Mesenchymal stem cell (in vitro differentiated cells and primary cell): Measurements from ENCODE around the gene ARFGAP2.

Experiments
- DNase-seq: peaks from one replicate; pipeline ENCODE4 v3.0.0-alpha.2; 2013
- H2AFZ ChIP-seq: one replicate; pipeline ENCODE4 v1.6.1; 2013; ENCODE audit warnings: low read depth, mild to moderate bottlenecking, control low read depth, inconsistent platforms, low read length, moderate library complexity
- H2AK5ac ChIP-seq: 2 replicates; pipeline ENCODE4 v1.6.1; 2013; ENCODE audit warnings: low read length, moderate library complexity, mild to moderate bottlenecking, inconsistent platforms; ENCODE audit not compliant: severe bottlenecking
- H2BK120ac ChIP-seq: one replicate; pipeline ENCODE4 v1.6.1; 2013; ENCODE audit warnings: low read depth, mild to moderate bottlenecking, inconsistent platforms, low read length, moderate library complexity
- H2BK12ac ChIP-seq, 2 experiments: one replicate each; pipeline ENCODE4 v1.6.1; 2013; ENCODE audit warnings: inconsistent platforms in 2 of 2, low read length in 2 of 2, mild to moderate bottlenecking in 2 of 2, moderate library complexity in 2 of 2, control low read depth in 1 of 2
- H2BK15ac ChIP-seq: one replicate; pipeline ENCODE4 v1.6.1; 2013; ENCODE audit warnings: mild to moderate bottlenecking, low read depth, inconsistent platforms; ENCODE audit not compliant: poor library complexity, severe bottlenecking
- H2BK5ac ChIP-seq: 2 replicates; pipeline ENCODE4 v1.6.1; 2013; ENCODE audit warnings: low read depth, mild to moderate bottlenecking, low read length, control low read depth, inconsistent platforms; ENCODE audit not compliant: poor library complexity, severe bottlenecking
- H3K14ac ChIP-seq, 2 experiments: one replicate each; pipeline ENCODE4 v1.6.1; 2013; ENCODE audit warnings: inconsistent platforms in 2 of 2, low read length in 2 of 2, control low read depth in 1 of 2, mild to moderate bottlenecking in 1 of 2, moderate library complexity in 1 of 2
- H3K18ac ChIP-seq, 2 experiments: one replicate each; pipeline ENCODE4 v1.6.1; 2013; ENCODE audit warnings: inconsistent platforms in 2 of 2, low read length in 2 of 2, control low read depth in 1 of 2, low read depth in 1 of 2, mild to moderate bottlenecking in 1 of 2
- H3K23ac ChIP-seq, 2 experiments: one replicate each; pipeline ENCODE4 v1.6.1; 2013; ENCODE audit warnings: inconsistent platforms in 2 of 2, low read length in 2 of 2, mild to moderate bottlenecking in 2 of 2, moderate library complexity in 2 of 2, control low read depth in 1 of 2
- H3K27ac ChIP-seq: 2 replicates; pipeline ENCODE4 v1.5.1; 2013; ENCODE audit warnings: mild to moderate bottlenecking, moderate library complexity, low read length, control low read depth, inconsistent platforms; ENCODE audit not compliant: poor library complexity, severe bottlenecking
- H3K27me3 ChIP-seq, 2 experiments: 2 replicates each; pipeline versions ENCODE4 v1.6.1 to v1.7.0; 2013; ENCODE audit warnings: low read length in 2 of 2, mild to moderate bottlenecking in 2 of 2, moderate library complexity in 2 of 2, control low read depth in 1 of 2, inconsistent platforms in 1 of 2; ENCODE audit not compliant: control insufficient read depth in 1 of 2, insufficient read depth in 1 of 2
- H3K36me3 ChIP-seq, 2 experiments: 2 replicates each; pipeline versions ENCODE4 v1.6.1 to v1.7.0; 2013; ENCODE audit warnings: low read length in 2 of 2, control low read depth in 1 of 2, inconsistent platforms in 1 of 2, low read depth in 1 of 2, mild to moderate bottlenecking in 1 of 2; ENCODE audit not compliant: insufficient read depth in 2 of 2, control insufficient read depth in 1 of 2
- H3K4ac ChIP-seq, 2 experiments: one replicate each; pipeline ENCODE4 v1.6.1; 2013; ENCODE audit warnings: inconsistent platforms in 2 of 2, low read length in 2 of 2, mild to moderate bottlenecking in 2 of 2, moderate library complexity in 2 of 2, control low read depth in 1 of 2, low read depth in 1 of 2
- H3K4me1 ChIP-seq: 2 replicates; pipeline ENCODE4 v1.6.1; 2013; ENCODE audit warnings: low read depth, low read length, control low read depth; ENCODE audit not compliant: control insufficient read depth, insufficient read depth
- H3K4me2 ChIP-seq: 2 replicates; pipeline ENCODE4 v1.6.1; 2013; ENCODE audit warnings: low read length, mild to moderate bottlenecking, inconsistent platforms; ENCODE audit not compliant: poor library complexity, severe bottlenecking
- H3K4me3 ChIP-seq, 2 experiments: 2 replicates each; pipeline versions ENCODE4 v1.5.1 to v1.7.0; 2013; ENCODE audit warnings: low read length in 2 of 2, mild to moderate bottlenecking in 2 of 2, control low read depth in 1 of 2, low read depth in 1 of 2; ENCODE audit not compliant: insufficient read depth in 1 of 2
- H3K79me1 ChIP-seq: replicated peaks from 2 replicates; pipeline ENCODE4 v1.6.1; 2013; ENCODE audit warnings: mild to moderate bottlenecking, control low read depth, low read length, inconsistent platforms; ENCODE audit not compliant: poor library complexity, severe bottlenecking
- H3K9ac ChIP-seq: 2 replicates; pipeline ENCODE4 v1.7.0; 2013; ENCODE audit warnings: mild to moderate bottlenecking, low read length, moderate library complexity
- H3K9me3 ChIP-seq: 2 replicates; pipeline ENCODE4 v1.7.0; 2013; ENCODE audit warnings: mild to moderate bottlenecking, low read length; ENCODE audit not compliant: control insufficient read depth
- H4K8ac ChIP-seq: one replicate; pipeline ENCODE4 v1.6.1; 2013; ENCODE audit warnings: inconsistent platforms, mild to moderate bottlenecking, low read length, moderate library complexity
- H4K91ac ChIP-seq: one replicate; pipeline ENCODE4 v1.6.1; 2013; ENCODE audit warnings: mild to moderate bottlenecking, low read length, inconsistent platforms
- WGBS: methylation state at CpG from one replicate; pipeline ENCODE4 v1.1.7; 2013; ENCODE audit warnings: mixed read lengths; 5-methylcytosine and 5-hydroxymethylcytosine counted together

ARFGAP2 gene

DNA sequence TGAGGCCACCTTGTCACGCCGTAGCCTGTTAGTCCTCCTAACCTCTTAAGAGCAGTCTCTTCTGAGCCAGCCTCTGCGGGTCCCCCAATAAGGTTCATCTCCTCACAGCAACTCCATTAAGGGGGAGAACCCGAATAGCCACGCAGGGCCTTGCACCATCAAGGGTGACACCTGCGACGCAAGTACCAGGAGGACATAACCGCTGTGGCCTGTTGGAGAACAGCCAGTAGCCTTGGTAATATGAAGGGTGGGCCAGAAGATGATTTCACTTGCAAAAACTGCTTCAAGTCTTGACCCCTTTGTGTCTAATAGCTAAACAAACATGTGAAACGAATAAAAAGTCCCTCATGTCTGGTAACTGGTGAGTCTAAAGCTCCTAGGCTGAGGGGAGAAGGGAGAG lies 14.8 kb downstream of the ARFGAP2 start:
- Histone ChIP-seq H2BK12ac (no peak overlapping the region), H3K18ac (no peak overlapping the region), H4K91ac (no peak overlapping the region), H3K79me1 (peaks cover 21% of the 10 kb centered on the region), H4K8ac (no peak overlapping the region), H2BK120ac (no peak overlapping the region), H3K14ac (no peak overlapping the region), H2BK15ac (no peak overlapping the region), H2BK5ac (no peak overlapping the region), H3K9ac (no peak overlapping the region), H2AK5ac (no peak overlapping the region), H3K36me3 (peaks cover 60 to 70% of the 10 kb centered on the region in 2 experiments), H3K4me3 (no peak overlapping the region), H3K27ac (no peak overlapping the region), H3K23ac (no peak overlapping the region), H3K27me3 (no peaks in the 10 kb centered on the region), H2AFZ (no peak overlapping the region), H3K4me2 (no peak overlapping the region), H3K9me3 (no peaks in the 10 kb centered on the region), H3K4ac (no peak overlapping the region), H3K4me1 (peaks cover 6% of the 10 kb centered on the region)
- no peak for DNase-seq
- WGBS, result 85% methylated on average over 9 of the region's 9 CpGs

DNA sequence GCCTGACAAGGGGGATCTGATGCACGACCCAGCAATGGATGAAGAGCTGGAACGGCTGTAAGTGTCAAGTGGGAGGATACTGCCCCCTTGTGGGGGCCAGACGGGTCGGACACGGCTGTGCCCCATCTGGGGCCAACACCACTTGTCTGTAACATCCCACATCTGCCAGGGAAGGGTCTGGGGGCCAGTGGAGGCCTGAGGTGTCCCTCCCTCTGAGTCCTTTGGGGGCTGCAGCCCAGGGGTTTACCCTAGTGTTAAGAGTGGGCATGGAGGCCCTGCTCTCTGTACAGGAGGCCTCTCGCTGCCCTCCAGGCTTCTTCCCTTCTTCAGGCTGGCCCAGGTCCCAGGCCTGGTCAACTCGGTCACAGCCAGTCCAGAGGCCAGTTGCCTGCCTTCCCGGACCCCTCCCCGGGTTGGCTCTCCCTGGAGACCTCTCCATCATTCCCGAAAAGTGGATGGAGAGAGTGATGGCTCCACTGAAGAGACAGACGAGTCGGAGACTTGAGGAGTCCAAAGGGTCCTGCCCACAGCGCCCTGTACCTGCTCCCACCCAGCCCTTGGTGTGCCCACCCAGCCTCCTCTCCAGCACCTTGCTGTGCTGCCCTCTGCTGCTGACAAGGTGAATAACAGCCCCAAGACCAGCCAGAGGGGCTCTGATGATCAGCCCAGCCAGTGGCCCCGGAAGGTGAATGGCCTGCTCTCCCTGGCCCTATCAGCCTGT lies 15.4 kb downstream of the ARFGAP2 start:
- Histone ChIP-seq H2AFZ (no peak overlapping the region), H3K4me1 (peaks cover 10% of the 10 kb centered on the region), H3K9ac (no peak overlapping the region), H2BK120ac (no peak overlapping the region), H2BK12ac (no peak overlapping the region), H4K91ac (no peak overlapping the region), H3K4me3 (no peak overlapping the region), H3K36me3 (peaks cover 60 to 66% of the 10 kb centered on the region in 2 experiments), H3K27me3 (no peaks in the 10 kb centered on the region), H2AK5ac (peak overlapping the region; percentile 33), H2BK15ac (no peak overlapping the region), H3K27ac (no peak overlapping the region), H4K8ac (peak overlapping the region; percentile 52), H3K4ac (no peak overlapping the region), H3K14ac (no peak overlapping the region), H3K23ac (no peak overlapping the region), H3K18ac (no peak overlapping the region), H3K9me3 (no peaks in the 10 kb centered on the region), H2BK5ac (no peak overlapping the region), H3K79me1 (peaks cover 20% of the 10 kb centered on the region), H3K4me2 (no peak overlapping the region)
- 56% methylated on average over 14 of the region's 14 CpGs for WGBS
- peak; percentile 80 for DNase-seq

DNA sequence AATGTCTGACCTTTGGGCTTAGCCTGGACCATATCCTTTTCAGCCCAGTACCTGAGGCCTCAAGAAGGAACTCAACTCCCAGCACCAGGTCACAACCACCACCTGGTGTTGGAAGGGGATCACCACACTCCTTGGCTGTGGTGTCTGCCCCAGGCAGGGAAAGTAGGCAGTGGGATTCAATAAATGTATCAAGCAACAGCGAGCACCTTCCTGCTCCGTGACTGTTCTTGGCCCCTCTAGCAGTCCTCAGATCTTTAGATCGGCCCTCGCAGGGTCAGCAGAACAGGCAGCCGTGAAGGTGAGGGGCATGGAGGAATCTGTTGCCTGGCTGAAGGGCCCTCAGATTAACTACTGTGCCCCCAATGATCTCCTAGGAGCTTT lies 15.9 kb downstream of the ARFGAP2 start:
- Histone ChIP-seq H3K4me1 (peaks cover 14% of the 10 kb centered on the region), H3K27me3 (no peaks in the 10 kb centered on the region), H3K4me2 (no peak overlapping the region), H2BK5ac (no peak overlapping the region), H2BK12ac (no peak overlapping the region), H2BK15ac (no peak overlapping the region), H3K23ac (no peak overlapping the region), H2AK5ac (no peak overlapping the region), H2AFZ (no peak overlapping the region), H3K4me3 (no peak overlapping the region), H3K4ac (no peak overlapping the region), H3K14ac (no peak overlapping the region), H3K36me3 (peaks cover 58 to 61% of the 10 kb centered on the region in 2 experiments), H3K9me3 (no peaks in the 10 kb centered on the region), H3K9ac (no peak overlapping the region), H4K91ac (no peak overlapping the region), H3K79me1 (peaks cover 17% of the 10 kb centered on the region), H4K8ac (no peak overlapping the region), H3K27ac (no peak overlapping the region), H3K18ac (no peak overlapping the region), H2BK120ac (no peak overlapping the region)
- DNase-seq, result no peak
- 92% methylated on average over 5 of the region's 5 CpGs for WGBS

DNA sequence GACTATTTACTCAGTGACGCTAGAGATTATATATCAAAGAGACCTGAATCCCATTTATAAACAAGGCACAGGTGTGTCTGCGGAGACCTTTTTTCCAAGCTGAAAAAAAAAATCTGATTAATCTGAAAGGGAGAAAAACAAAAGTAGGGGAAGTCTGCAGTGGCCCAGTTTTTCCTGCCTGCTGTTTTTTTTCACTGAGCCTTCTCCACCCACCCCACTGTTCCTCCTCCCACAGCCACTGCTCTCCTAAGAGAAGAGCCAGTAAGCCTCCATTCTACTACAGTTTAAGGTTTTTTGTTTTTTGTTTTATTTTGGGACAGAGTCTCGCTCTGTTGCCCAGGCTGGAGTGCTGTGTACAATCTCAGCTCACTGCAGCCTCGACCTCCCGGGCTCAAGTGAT lies 18.4 kb downstream of the ARFGAP2 start:
- Histone ChIP-seq H2BK5ac (no peak overlapping the region), H3K79me1 (peaks cover 8% of the 10 kb centered on the region)
- WGBS, result 100% methylated on average over 5 of the region's 5 CpGs

More for the DNA sequence above, 18.4 kb downstream of the ARFGAP2 start:
- H3K18ac ChIP-seq, result no peak overlapping the region
- H3K9ac ChIP-seq, result no peak overlapping the region
- no peaks in the 10 kb centered on the region for H3K27me3 ChIP-seq
- H2BK15ac ChIP-seq, result no peak overlapping the region
- H2BK12ac ChIP-seq, result no peak overlapping the region
- no peak overlapping the region for H2AFZ ChIP-seq
- H3K4me1 ChIP-seq, result peaks cover 19% of the 10 kb centered on the region
- H3K4me3 ChIP-seq, result no peak overlapping the region
- peaks cover 41 to 43% of the 10 kb centered on the region in 2 experiments for H3K36me3 ChIP-seq
- H2BK120ac ChIP-seq, result no peak overlapping the region
- no peaks in the 10 kb centered on the region for H3K9me3 ChIP-seq
- H4K8ac ChIP-seq, result no peak overlapping the region
- H3K4ac ChIP-seq, result no peak overlapping the region
- no peak overlapping the region for H3K14ac ChIP-seq
- no peak overlapping the region for H4K91ac ChIP-seq
- H2AK5ac ChIP-seq, result no peak overlapping the region
- H3K27ac ChIP-seq, result no peak overlapping the region
- no peak for DNase-seq
- no peak overlapping the region for H3K4me2 ChIP-seq
- H3K23ac ChIP-seq, result no peak overlapping the region
